ENCODE measurements around the gene ZNF524. TPM values are rescaled to one million over a fixed set of nuclear protein-coding genes. Genes with fewer than 3 reads are reported as not detected.

ZNF524 gene
- total and polyA plus RNA-seq, 2 donors: 5.7 to 30.9 TPM

DNA sequence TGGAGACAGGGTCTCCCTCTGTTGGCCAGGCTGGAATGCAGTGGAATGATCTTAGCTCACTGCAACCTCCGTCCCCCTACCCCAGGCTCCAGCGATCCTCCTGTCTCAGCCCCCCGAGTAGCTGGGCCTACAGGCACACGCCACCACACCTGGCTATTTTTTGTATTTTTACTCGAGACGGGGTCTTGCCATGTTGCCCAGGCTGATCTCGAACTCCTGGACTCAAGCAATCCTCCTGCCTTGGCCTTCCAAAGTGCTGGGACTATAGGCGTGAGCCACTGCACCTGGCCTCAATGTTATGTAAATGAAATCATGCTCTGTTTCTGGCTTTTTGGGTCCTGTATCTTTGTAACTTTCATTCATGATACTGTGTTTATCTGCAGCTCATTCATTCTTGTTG is 11.3 kb upstream of the ZNF524 start:
- Histone ChIP-seq H3K27ac (ENCODE audit: low read depth) (no peak overlapping the region), H3K36me3 (ENCODE audit: insufficient read depth) (no peaks in the 10 kb centered on the region), H3K4me1 (ENCODE audit: insufficient read depth) (no peaks in the 10 kb centered on the region), H3K4me3 (ENCODE audit: low read depth, low read length) (no peak overlapping the region)
- DNase-seq (ENCODE audit: extremely low spot score): no peak
- WGBS: 89% methylated on average over 8 of the region's 8 CpGs

DNA sequence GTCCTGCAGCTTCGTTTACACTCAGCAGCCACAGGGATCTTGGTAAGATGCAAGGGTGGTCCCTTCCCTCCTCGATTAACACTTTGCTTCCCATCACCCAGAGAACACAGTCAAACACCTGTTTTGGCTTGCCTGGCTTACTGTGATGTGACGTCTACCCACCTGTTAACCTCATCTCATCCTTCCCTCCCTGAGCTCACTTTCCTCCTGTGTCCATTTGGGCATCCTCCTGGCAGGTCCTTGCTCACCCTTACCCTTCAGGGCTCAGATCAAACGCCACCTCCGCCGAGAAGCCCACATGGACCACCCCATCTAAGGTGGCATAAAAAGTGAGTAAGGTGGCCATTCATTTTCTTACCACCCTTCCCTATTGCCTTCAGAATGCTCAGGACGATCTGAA is 10.0 kb upstream of the ZNF524 start:
- Histone ChIP-seq H3K36me3 (ENCODE audit: insufficient read depth) (no peaks in the 10 kb centered on the region), H3K27ac (ENCODE audit: low read depth) (no peak overlapping the region), H3K4me1 (ENCODE audit: insufficient read depth) (no peaks in the 10 kb centered on the region), H3K4me3 (ENCODE audit: low read depth, low read length) (no peak overlapping the region)
- DNase-seq (ENCODE audit: extremely low spot score): no peak
- 61% methylated on average over 7 of the region's 7 CpGs for WGBS

DNA sequence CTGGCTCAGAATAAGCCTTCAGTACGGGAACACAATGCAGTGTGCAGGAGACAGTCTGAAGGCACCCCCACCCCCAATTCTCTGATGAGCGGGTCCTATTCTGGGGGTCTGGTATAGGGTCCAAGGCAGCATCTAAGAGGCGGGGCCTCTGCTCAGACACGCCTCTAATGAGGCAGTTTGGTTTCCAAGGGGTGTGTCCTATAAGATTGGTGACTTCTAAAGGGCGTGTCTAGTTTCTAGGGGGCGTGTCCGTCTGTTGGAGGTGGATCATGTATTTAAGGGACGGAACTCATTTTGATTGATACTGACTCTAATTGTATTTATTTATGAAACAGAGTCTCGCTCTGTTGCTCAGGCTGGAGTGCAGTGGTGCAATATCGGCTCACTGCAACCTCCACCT is 9.5 kb upstream of the ZNF524 start:
- Histone ChIP-seq H3K4me1 (ENCODE audit: insufficient read depth) (no peaks in the 10 kb centered on the region), H3K36me3 (ENCODE audit: insufficient read depth) (no peaks in the 10 kb centered on the region), H3K27ac (ENCODE audit: low read depth) (no peak overlapping the region), H3K4me3 (ENCODE audit: low read depth, low read length) (no peak overlapping the region)
- no peak for DNase-seq (ENCODE audit: extremely low spot score)
- WGBS: 83% methylated on average over 10 of the region's 10 CpGs

DNA sequence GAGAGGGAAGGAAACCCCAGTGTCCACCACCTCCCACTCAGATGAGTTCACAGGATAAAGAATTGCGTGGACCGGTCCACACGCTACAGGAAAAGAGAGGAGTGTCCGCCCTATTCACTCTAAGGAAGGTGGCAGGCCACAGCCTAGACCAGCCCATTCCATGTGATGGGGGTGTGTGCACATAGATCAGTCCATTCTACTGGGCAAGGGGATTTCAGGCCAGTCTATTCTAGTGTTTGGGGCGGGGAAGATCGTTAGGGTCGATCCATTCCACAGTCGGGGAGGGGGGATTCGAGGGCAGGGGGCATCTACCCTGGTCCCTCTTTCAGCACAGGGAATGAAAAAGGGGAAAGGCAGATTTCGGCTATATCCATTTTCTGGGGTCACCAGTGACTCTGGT is 8.5 kb upstream of the ZNF524 start:
- WGBS: 80% methylated on average over 10 of the region's 10 CpGs

DNA sequence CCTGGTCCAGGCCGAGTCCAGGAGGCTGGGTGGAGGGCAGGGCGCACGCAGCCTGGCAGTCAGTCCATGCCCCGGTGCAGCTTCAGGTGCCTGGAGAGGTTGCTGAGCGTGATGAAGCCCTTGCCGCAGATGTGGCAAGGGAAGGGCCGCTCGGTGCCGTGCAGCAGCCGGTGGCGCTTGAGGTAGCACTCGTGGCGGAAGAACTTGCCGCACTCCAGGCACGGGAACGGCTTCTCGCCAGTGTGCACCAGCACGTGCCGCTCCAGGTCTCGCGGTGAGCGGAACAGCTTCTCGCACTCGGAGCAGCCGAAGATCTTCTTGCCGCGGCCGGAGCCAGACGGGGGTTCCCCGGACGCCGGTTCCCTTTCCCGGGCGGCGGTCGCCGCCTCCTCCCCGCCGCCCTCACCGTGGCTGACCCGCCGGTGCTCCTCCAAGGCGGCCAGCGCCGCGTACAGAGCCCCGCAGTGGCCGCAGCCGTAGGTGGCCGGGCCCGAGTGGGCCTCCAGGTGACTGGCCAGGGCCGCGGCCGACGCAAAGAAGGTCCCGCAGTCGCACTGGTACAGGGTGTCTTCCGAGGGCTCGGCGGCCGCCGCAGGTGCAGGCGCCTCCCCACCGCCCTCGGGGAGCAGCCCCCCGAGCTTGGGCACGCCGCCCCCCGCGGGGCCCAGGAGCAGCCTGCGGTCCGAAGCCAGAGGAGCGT is 7.5 kb upstream of the ZNF524 start:
- WGBS: 85% methylated on average over 73 of the region's 73 CpGs
- no peak for DNase-seq (ENCODE audit: extremely low spot score)
- Histone ChIP-seq H3K4me3 (ENCODE audit: low read depth, low read length) (no peak overlapping the region), H3K36me3 (ENCODE audit: insufficient read depth) (no peaks in the 10 kb centered on the region), H3K27ac (ENCODE audit: low read depth) (no peak overlapping the region), H3K4me1 (ENCODE audit: insufficient read depth) (no peaks in the 10 kb centered on the region)

More for the DNA sequence above, 8.5 kb upstream of the ZNF524 start:
- Histone ChIP-seq H3K4me1 (ENCODE audit: insufficient read depth) (no peaks in the 10 kb centered on the region), H3K4me3 (ENCODE audit: low read depth, low read length) (no peak overlapping the region), H3K27ac (ENCODE audit: low read depth) (no peak overlapping the region), H3K36me3 (ENCODE audit: insufficient read depth) (no peaks in the 10 kb centered on the region)
- no peak for DNase-seq (ENCODE audit: extremely low spot score)

DNA sequence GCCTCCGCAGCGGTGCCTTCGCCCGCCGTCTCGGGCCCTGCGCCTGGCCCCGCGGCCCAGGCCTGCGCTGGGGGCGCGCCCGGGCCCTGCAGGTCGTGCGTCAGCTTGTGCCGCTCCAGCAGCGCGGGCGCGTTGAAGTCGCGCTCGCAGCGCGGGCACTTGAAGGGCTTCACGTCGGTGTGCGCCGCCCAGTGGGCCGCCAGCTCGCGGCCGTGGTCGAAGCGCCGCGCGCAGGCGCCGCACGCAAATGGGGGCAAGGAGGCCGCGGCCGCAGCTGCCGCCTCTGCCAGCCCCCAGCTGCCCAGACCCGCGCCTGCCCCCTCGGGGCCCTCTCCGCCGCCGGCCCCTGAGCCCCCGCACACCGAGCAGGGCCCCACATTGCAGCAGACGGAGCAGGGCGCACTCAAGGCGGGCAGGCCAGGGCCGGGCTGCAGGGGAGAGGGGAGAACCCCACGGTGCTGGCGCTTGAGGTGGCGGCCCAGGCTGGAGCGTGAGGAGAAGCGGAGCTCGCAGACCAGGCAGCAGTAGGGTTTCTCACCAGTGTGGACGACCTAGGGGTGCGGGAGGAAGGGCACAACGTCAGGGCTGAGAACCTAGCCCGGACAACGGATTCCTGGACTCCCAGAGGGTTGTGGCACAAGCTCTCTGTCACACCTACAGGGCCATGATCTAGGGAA is 6.9 kb upstream of the ZNF524 start:
- no peak for DNase-seq (ENCODE audit: extremely low spot score)
- WGBS: 80% methylated on average over 68 of the region's 68 CpGs

DNA sequence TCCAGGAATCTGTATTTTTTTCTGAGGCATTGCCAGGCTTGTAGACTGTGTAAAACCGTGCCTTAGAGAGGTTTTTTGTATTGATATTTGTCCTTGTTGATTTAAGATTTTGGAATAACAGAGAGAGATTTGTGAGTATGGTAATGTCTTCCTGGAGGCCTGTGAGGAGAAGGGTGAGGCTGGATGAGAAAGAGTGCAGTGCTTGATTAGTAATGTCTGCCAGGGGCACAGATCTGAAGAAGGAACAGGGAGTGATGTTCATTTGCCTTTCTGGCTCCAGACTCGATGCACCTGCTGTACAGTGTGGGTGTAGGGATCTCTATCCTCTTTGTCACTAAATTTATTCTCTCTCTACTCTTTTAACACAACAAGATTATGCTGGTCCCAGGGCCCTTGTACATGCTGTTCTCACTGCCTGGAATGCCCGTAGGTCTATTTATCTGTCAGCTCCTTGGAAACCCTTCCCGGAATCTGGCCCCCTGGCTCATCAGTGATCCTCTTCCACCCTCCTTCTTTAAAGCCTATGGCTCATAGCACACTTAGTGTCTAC is 5.0 kb upstream of the ZNF524 start:
- no peak overlapping the region for H3K4me3 ChIP-seq (ENCODE audit: low read depth, low read length)
- DNase-seq (ENCODE audit: extremely low spot score): no peak
- H3K27ac ChIP-seq (ENCODE audit: low read depth): no peak overlapping the region

More for the DNA sequence above, 6.9 kb upstream of the ZNF524 start:
- Histone ChIP-seq H3K36me3 (ENCODE audit: insufficient read depth) (no peaks in the 10 kb centered on the region), H3K27ac (ENCODE audit: low read depth) (no peak overlapping the region), H3K4me1 (ENCODE audit: insufficient read depth) (no peaks in the 10 kb centered on the region), H3K4me3 (ENCODE audit: low read depth, low read length) (no peak overlapping the region)

DNA sequence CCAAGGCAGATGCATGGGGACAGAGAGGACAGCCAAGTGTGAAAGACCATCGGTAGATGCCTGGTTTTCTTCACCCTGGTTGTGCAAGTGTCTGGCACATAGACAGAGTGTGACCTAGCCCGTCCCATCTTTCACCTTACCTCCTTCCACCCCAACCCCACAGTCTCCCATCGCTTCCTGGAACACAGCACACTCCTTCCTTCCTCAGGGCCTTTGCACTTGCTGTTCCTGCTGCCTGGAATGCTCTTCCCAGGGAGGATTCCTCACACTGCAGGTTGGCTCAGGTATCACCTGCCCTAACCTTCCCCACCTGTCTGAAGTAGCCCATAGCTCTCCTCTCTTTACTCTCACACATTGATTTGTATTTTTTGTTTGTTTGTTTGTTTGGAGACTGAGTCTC is 3.8 kb upstream of the ZNF524 start:
- no peak for DNase-seq (ENCODE audit: extremely low spot score)
- Histone ChIP-seq H3K36me3 (ENCODE audit: insufficient read depth) (no peaks in the 10 kb centered on the region), H3K27ac (ENCODE audit: low read depth) (no peak overlapping the region), H3K4me3 (ENCODE audit: low read depth, low read length) (no peak overlapping the region), H3K4me1 (ENCODE audit: insufficient read depth) (no peaks in the 10 kb centered on the region)
- 95% methylated on average over 3 of the region's 3 CpGs for WGBS

More for the DNA sequence above, 5.0 kb upstream of the ZNF524 start:
- WGBS: 91% methylated on average over 4 of the region's 4 CpGs
- Histone ChIP-seq H3K4me1 (ENCODE audit: insufficient read depth) (no peaks in the 10 kb centered on the region), H3K36me3 (ENCODE audit: insufficient read depth) (no peaks in the 10 kb centered on the region)

DNA sequence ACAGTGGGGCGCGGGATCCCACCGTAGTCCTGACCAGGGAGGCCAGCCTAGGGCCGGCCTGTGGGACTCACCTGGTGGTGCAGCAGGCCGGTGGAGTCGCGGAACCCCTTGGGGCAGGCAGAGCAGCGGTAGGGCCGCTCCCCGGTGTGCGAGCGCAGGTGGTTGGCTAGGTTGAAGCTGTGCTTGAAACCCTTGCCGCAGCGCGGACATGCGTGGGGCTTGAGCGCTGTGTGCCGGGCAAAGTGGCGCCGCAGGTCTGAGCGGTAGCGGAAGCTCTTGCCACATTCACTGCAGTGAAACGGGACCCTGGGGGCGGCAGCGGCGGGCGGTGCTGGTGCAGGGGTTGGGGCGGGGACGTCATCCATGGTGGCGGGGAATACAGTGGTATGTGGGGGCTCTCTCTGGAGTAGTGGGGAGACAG is 2.6 kb upstream of the ZNF524 start:
- Histone ChIP-seq H3K36me3 (ENCODE audit: insufficient read depth) (no peaks in the 10 kb centered on the region), H3K27ac (ENCODE audit: low read depth) (no peak overlapping the region), H3K4me1 (ENCODE audit: insufficient read depth) (no peaks in the 10 kb centered on the region), H3K4me3 (ENCODE audit: low read depth, low read length) (no peak overlapping the region)
- DNase-seq (ENCODE audit: extremely low spot score): no peak
- 97% methylated on average over 30 of the region's 30 CpGs for WGBS

DNA sequence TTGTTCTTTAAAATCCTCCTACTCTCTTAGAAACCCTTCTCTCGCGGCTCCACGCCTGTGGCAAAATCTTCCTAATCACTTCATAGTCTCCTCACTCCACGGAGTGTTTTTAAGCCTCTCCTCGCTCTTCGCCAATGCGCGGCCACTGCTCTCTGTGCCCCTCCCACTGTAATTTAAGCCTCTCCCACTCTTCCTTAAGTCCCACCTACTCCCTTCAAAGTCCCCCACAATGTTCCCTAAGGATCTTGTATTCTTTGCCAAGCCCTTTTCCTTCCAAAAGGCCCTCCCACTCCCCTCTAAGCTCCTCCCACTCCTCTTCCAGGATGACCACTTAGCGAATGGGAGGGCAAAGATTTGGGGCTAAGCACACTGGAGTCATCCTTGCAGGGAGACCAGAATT is 2.1 kb upstream of the ZNF524 start:
- Histone ChIP-seq H3K4me3 (ENCODE audit: low read depth, low read length) (no peak overlapping the region), H3K36me3 (ENCODE audit: insufficient read depth) (no peaks in the 10 kb centered on the region), H3K27ac (ENCODE audit: low read depth) (no peak overlapping the region), H3K4me1 (ENCODE audit: insufficient read depth) (no peaks in the 10 kb centered on the region)
- DNase-seq (ENCODE audit: extremely low spot score): no peak
- 85% methylated on average over 9 of the region's 9 CpGs for WGBS

DNA sequence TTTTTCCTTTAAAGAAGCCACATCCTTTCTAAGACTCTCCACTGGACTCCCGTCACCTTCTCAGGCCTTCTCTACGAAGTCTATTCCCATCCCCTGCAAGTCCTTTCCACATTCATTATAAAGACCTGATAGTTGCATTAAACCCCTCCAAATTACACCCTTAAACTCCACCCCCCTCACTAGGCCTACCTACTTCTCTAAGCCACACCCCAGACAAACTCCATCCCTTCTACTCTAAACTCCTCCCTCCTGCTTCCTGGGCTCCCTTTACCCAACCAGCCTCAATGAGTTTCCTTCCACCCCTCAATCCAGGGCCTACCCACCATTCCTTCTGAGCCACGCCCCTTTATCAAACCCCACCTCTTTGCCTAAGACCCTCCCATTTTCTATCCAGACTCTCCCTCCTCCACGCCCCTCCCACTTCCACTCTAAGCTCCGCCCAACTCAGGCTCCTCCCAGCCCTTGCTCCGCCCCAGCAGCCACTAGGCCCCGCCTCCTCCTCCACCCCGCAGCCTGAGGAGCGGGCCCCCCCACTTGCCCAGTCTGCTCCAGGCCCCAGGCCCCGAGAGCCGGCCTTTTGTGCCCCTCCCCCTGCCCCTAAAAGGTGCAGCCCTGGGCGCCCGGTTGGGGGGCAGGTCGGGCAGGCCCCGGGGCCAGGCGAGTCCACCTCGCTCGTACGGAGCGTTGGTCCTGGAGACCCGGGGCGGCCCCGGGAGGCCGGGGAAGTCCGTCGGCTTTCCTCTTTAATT is 1.2 kb upstream of the ZNF524 start:
- H3K4me3 ChIP-seq (ENCODE audit: low read depth, low read length): peak overlapping the region; percentile 67
- H3K27ac ChIP-seq (ENCODE audit: low read depth): peak overlapping the region; percentile 95
- no peaks in the 10 kb centered on the region for H3K4me1 ChIP-seq (ENCODE audit: insufficient read depth)
- no peaks in the 10 kb centered on the region for H3K36me3 ChIP-seq (ENCODE audit: insufficient read depth)
- 7% methylated on average over 26 of the region's 26 CpGs for WGBS
- DNase-seq (ENCODE audit: extremely low spot score): peak; percentile 80

DNA sequence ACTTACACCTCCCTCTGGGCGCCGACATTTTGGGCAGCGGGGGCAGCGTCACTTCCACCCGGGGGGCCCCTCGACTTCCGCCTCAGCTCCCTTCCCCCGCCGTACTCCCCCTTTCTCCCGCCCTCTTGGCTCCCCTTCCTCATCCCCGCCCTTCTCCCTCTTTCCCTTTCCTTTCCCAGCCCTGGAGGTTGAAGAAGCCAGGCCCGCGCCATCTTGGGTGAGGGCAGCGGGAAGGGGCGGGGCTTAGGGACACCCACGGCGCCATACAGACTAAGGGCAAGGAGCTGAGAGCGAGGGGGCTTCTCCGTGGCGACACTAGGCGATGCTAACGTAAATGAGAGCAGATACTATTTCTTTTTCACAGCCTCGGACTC is 633 bp upstream of the ZNF524 start, which contains the start of gene FIZ1:
Gene FIZ1 (minus strand): TSS at position 50 of the 374 bp plus-strand sequence. CDS start 1,652 bp downstream, outside the sequence.
- Histone ChIP-seq H3K4me3 (ENCODE audit: low read depth, low read length) (peak within 1 kb of the TSS; percentile 67), H3K36me3 (ENCODE audit: insufficient read depth) (no peaks in the 10 kb centered on the region), H3K4me1 (ENCODE audit: insufficient read depth) (no peaks in the 10 kb centered on the region), H3K27ac (ENCODE audit: low read depth) (peak within 1 kb of the TSS; percentile 95)
- WGBS: under 1% methylated on average over 23 of the region's 23 CpGs
- DNase-seq (ENCODE audit: extremely low spot score): peak; percentile 99

DNA sequence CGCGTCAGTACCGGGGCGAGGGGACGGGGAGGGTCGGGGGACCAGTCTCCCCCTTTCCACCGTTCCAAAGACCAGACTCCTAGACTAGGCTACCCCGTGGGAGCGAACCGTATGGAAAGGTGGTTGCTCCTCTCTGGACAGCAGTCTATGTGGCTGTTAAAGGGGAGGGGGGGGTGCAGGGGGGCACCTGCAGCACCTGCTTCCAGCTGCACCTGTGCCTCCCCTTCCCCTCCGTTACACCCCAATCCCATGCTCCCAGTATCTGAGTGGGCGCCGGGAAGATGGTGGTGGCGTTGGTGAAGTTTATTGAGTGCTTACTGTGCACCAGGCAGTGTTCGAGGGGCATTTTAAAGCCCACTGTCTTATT is 557 bp downstream of the ZNF524 start:
- Histone ChIP-seq H3K27ac (ENCODE audit: low read depth) (peak overlapping the region; percentile 65), H3K4me1 (ENCODE audit: insufficient read depth) (no peaks in the 10 kb centered on the region), H3K36me3 (ENCODE audit: insufficient read depth) (no peaks in the 10 kb centered on the region), H3K4me3 (ENCODE audit: low read depth, low read length) (peak overlapping the region; percentile 67)
- 6% methylated on average over 15 of the region's 15 CpGs for WGBS
- DNase-seq (ENCODE audit: extremely low spot score): no peak

Measured in urinary bladder (tissue), 4 donors.